Neural cell (in vitro differentiated cells): ENCODE results near the gene SAMD4A. TPM values are rescaled to one million over a fixed set of nuclear protein-coding genes. Genes with fewer than 3 reads are reported as not detected.

Experiments
- H2AFZ ChIP-seq: fragments of 200-600, 300-800 bp; sonication (generic), shearing (Covaris generic); 2 replicates; pipeline ENCODE4 v1.6.0; 2014; ENCODE audit warnings: low read depth, mild to moderate bottlenecking, antibody characterized with exemption, low read length, moderate library complexity
- H3F3A ChIP-seq: fragments of 200-600 bp; shearing (Covaris generic); 2 replicates; pipeline ENCODE4 v1.6.1; 2016; ENCODE audit warnings: mild to moderate bottlenecking, moderate library complexity, mixed read lengths, antibody characterized with exemption, low read length; ENCODE audit not compliant: insufficient read depth, poor library complexity, severe bottlenecking
- H3K27ac ChIP-seq: fragments of 200-600, 300-800 bp; sonication (generic), shearing (Covaris generic); 2 replicates; pipeline ENCODE4 v1.5.1; 2014; ENCODE audit warnings: mild to moderate bottlenecking, low read length, moderate library complexity
- H3K27me3 ChIP-seq: fragments of 300-800, 200-600 bp; sonication (generic), shearing (Covaris generic); 2 replicates; pipeline ENCODE4 v1.6.0; 2014; ENCODE audit warnings: mild to moderate bottlenecking, low read depth, low read length, moderate library complexity; ENCODE audit not compliant: insufficient read depth
- H3K36me3 ChIP-seq: fragments of 300-800, 200-600 bp; sonication (generic), shearing (Covaris generic); 2 replicates; pipeline ENCODE4 v1.5.1; 2014; ENCODE audit warnings: mild to moderate bottlenecking, antibody characterized with exemption, low read length, moderate library complexity; ENCODE audit not compliant: insufficient read depth
- H3K4me2 ChIP-seq: fragments of 300-800, 200-600 bp; sonication (generic), shearing (Covaris generic); 2 replicates; pipeline ENCODE4 v1.6.0; 2014; ENCODE audit warnings: mild to moderate bottlenecking, low read length
- H3K4me3 ChIP-seq: fragments of 300-800, 200-600 bp; sonication (generic), shearing (Covaris generic); 2 replicates; pipeline ENCODE4 v1.5.1; 2014; ENCODE audit warnings: mild to moderate bottlenecking, low read length, moderate library complexity
- H3K79me2 ChIP-seq: fragments of 200-600 bp; shearing (Covaris generic); replicated peaks from 2 replicates; pipeline ENCODE4 v1.6.0; 2014; ENCODE audit warnings: mild to moderate bottlenecking, low read length, moderate library complexity; ENCODE audit not compliant: insufficient read depth
- H3K9ac ChIP-seq: fragments of 300-800, 200-600 bp; sonication (generic), shearing (Covaris generic); 2 replicates; pipeline ENCODE4 v1.6.1; 2016; ENCODE audit warnings: mild to moderate bottlenecking, low read length, mixed read lengths
- H3K9me2 ChIP-seq: fragments of 200-600 bp; shearing (Covaris generic); 2 replicates; pipeline ENCODE4 v1.6.1; 2016; ENCODE audit warnings: mild to moderate bottlenecking, low read length, mixed read lengths; ENCODE audit not compliant: insufficient read depth
- H3K9me3 ChIP-seq: fragments of 200-600, 300-800 bp; sonication (generic), shearing (Covaris generic); 2 replicates; pipeline ENCODE4 v1.6.1; 2016; ENCODE audit warnings: mild to moderate bottlenecking, mixed run types, low read length, moderate library complexity, mixed read lengths
- H4K20me1 ChIP-seq: fragments of 200-600 bp; shearing (Covaris generic); 2 replicates; pipeline ENCODE4 v1.6.1; 2016; ENCODE audit warnings: mild to moderate bottlenecking, mixed run types; ENCODE audit not compliant: insufficient read depth
- CTCF ChIP-seq: fragments of 450-650 bp; IDR thresholded peaks from 2 replicates; pipeline ENCODE4 v1.5.1; 2014; ENCODE audit warnings: antibody characterized with exemption, mild to moderate bottlenecking, moderate library complexity; ENCODE audit not compliant: poor library complexity, severe bottlenecking
- EP300 ChIP-seq: fragments of 450-650 bp; conservative IDR thresholded peaks from 2 replicates; pipeline ENCODE4 v1.6.1; 2014; ENCODE audit warnings: antibody characterized with exemption, mild to moderate bottlenecking, moderate library complexity; ENCODE audit not compliant: poor library complexity, severe bottlenecking
- EZH2 ChIP-seq: fragments of 200-600, 300-800 bp; shearing (Covaris generic), sonication (generic); IDR thresholded peaks from 2 replicates; pipeline ENCODE4 v1.6.1; 2014; ENCODE audit warnings: antibody characterized with exemption, low read length, borderline replicate concordance, mild to moderate bottlenecking; ENCODE audit not compliant: insufficient read depth, poor library complexity, severe bottlenecking
- MXI1 ChIP-seq: fragments of 450-650 bp; conservative IDR thresholded peaks from 2 replicates; pipeline ENCODE4 v1.6.1; 2014; ENCODE audit warnings: antibody characterized with exemption, mild to moderate bottlenecking; ENCODE audit not compliant: poor library complexity, severe bottlenecking
- POLR2AphosphoS5 ChIP-seq: IDR thresholded peaks from 2 replicates; pipeline ENCODE4 v1.6.1; 2012
- RAD21 ChIP-seq: fragments of 450-650 bp; conservative IDR thresholded peaks from 2 replicates; pipeline ENCODE4 v1.6.1; 2014; ENCODE audit warnings: antibody characterized with exemption, mild to moderate bottlenecking, moderate library complexity
- REST ChIP-seq: IDR thresholded peaks from 2 replicates; pipeline ENCODE4 v1.6.1; 2012; ENCODE audit warnings: borderline replicate concordance
- SMC3 ChIP-seq: fragments of 450-650 bp; conservative IDR thresholded peaks from 2 replicates; pipeline ENCODE4 v1.6.1; 2014; ENCODE audit warnings: antibody characterized with exemption, mild to moderate bottlenecking, moderate library complexity; ENCODE audit not compliant: poor library complexity
- TAF1 ChIP-seq: IDR thresholded peaks from 2 replicates; pipeline ENCODE4 v1.6.1; 2012; ENCODE audit warnings: low read depth
- polyA plus RNA-seq: library from polyadenylated mRNA; depleted of rRNA; stranded (reverse); fragments of >200 nt; gene quantifications from 2 replicates; pipeline ENCODE4 v1.2.3, GENCODE V29; 2014

Gene SAMD4A
- polyA plus RNA-seq, 1 donor from 2014 or later = 1.0 TPM

GRCh38 chr14:54815016-54815415, 248.1 kb downstream of the SAMD4A start:
- H3F3A ChIP-seq = no peaks in the 10 kb centered on the region
- H3K9me2 ChIP-seq = no peaks in the 10 kb centered on the region
- no peak overlapping the region for H3K9ac ChIP-seq
- no peak overlapping the region for H3K4me2 ChIP-seq
- H3K27ac ChIP-seq = no peak overlapping the region
- no peaks in the 10 kb centered on the region for H3K79me2 ChIP-seq
- H4K20me1 ChIP-seq = no peaks in the 10 kb centered on the region
- no peaks in the 10 kb centered on the region for H3K27me3 ChIP-seq
- no peak overlapping the region for H2AFZ ChIP-seq
- no peaks in the 10 kb centered on the region for H3K9me3 ChIP-seq
- no peak overlapping the region for H3K4me3 ChIP-seq
- TF ChIP-seq RAD21 (no peak), MXI1 (no peak), EZH2 (no peak), TAF1 (no peak), REST (no peak), EP300 (no peak), CTCF (no peak), POLR2AphosphoS5 (no peak), SMC3 (no peak)
- no peaks in the 10 kb centered on the region for H3K36me3 ChIP-seq

- no peaks in the 10 kb centered on the region for H3K79me2 ChIP-seq
- TF ChIP-seq POLR2AphosphoS5 (no peak), MXI1 (no peak), EZH2 (no peak), CTCF (no peak), REST (no peak), RAD21 (no peak), SMC3 (no peak), TAF1 (no peak), EP300 (no peak)
Observed at GRCh38 chr14:54815515-54815914, 248.6 kb downstream of the SAMD4A start.

More at GRCh38 chr14:54815515-54815914, 248.6 kb downstream of the SAMD4A start:
- Histone ChIP-seq H3K4me2 (no peak overlapping the region), H3F3A (no peaks in the 10 kb centered on the region), H3K36me3 (no peaks in the 10 kb centered on the region), H3K9ac (no peak overlapping the region), H3K9me3 (no peaks in the 10 kb centered on the region), H3K9me2 (no peaks in the 10 kb centered on the region), H2AFZ (no peak overlapping the region), H3K27me3 (no peaks in the 10 kb centered on the region), H4K20me1 (no peaks in the 10 kb centered on the region), H3K27ac (no peak overlapping the region), H3K4me3 (no peak overlapping the region)
